ENCODE results near the gene KLC1.

GRCh38 chr14:103683139-103683538 is 54.1 kb downstream of the KLC1 start:
- TF ChIP-seq CTCF (IDR thresholded peaks at IDR 0.05) (no peak), ZSCAN20 (CRISPR knock-in tag; IDR thresholded peaks at IDR 0.05) (no peak), FOSB (CRISPR knock-in tag; IDR thresholded peaks at IDR 0.05) (no peak), PBX3 (IDR thresholded peaks at IDR 0.05) (no peak), POLR2A (IDR thresholded peaks at IDR 0.05; ENCODE audit: low read length) (no peak)
- TF ChIP-seq, protein P1, sequence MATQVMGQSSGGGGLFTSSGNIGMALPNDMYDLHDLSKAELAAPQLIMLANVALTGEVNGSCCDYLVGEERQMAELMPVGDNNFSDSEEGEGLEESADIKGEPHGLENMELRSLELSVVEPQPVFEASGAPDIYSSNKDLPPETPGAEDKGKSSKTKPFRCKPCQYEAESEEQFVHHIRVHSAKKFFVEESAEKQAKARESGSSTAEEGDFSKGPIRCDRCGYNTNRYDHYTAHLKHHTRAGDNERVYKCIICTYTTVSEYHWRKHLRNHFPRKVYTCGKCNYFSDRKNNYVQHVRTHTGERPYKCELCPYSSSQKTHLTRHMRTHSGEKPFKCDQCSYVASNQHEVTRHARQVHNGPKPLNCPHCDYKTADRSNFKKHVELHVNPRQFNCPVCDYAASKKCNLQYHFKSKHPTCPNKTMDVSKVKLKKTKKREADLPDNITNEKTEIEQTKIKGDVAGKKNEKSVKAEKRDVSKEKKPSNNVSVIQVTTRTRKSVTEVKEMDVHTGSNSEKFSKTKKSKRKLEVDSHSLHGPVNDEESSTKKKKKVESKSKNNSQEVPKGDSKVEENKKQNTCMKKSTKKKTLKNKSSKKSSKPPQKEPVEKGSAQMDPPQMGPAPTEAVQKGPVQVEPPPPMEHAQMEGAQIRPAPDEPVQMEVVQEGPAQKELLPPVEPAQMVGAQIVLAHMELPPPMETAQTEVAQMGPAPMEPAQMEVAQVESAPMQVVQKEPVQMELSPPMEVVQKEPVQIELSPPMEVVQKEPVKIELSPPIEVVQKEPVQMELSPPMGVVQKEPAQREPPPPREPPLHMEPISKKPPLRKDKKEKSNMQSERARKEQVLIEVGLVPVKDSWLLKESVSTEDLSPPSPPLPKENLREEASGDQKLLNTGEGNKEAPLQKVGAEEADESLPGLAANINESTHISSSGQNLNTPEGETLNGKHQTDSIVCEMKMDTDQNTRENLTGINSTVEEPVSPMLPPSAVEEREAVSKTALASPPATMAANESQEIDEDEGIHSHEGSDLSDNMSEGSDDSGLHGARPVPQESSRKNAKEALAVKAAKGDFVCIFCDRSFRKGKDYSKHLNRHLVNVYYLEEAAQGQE (IDR thresholded peaks at IDR 0.05) = no peak

Data from A549 (cell line).